HepG2 (cell line): ENCODE results near the gene BRCA1. TPM values are rescaled to one million over a fixed set of nuclear protein-coding genes. Genes with fewer than 3 reads are reported as not detected.
A peak's percentile ranks its signal among the peaks of the same experiment; 100 is the strongest.

Experiments
- CENPT ChIP-seq: sonication (generic); formaldehyde crosslinking; IDR thresholded peaks from 2 replicates; pipeline ENCODE4 v1.8.0; 2022; ENCODE audit warnings: low read depth, mild to moderate bottlenecking, moderate library complexity, missing genetic modification reagents
- ELF3 ChIP-seq: IDR thresholded peaks from 2 replicates; pipeline ENCODE4 v1.6.1; 2016; ENCODE audit warnings: missing genetic modification reagents, missing compliant biosample characterization
- EP300 ChIP-seq, 3 experiments: sonication (generic) in 1 of 3; formaldehyde crosslinking in 1 of 3; IDR thresholded peaks; 2 replicates each; pipeline versions ENCODE4 v1.5.1 to v1.6.1; 2011 to 2020; ENCODE audit warnings: low read depth in 2 of 3, low read length in 2 of 3, borderline replicate concordance in 1 of 3, improper control_type of control experiment in 1 of 3, mild to moderate bottlenecking in 1 of 3, missing genetic modification reagents in 1 of 3, moderate library complexity in 1 of 3
- NR2C2 ChIP-seq: sonication (generic); formaldehyde crosslinking; IDR thresholded peaks from 2 replicates; pipeline ENCODE4 v1.4.0; 2020; ENCODE audit warnings: missing genetic modification reagents, mild to moderate bottlenecking, moderate library complexity, borderline replicate concordance
- PBX2 ChIP-seq: IDR thresholded peaks from 2 replicates; pipeline ENCODE4 v1.6.1; 2016; ENCODE audit warnings: control low read depth
- PPARG ChIP-seq: conservative IDR thresholded peaks from 2 replicates; pipeline ENCODE4 v1.6.1; 2016; ENCODE audit warnings: missing biosample characterization, missing genetic modification reagents
- RELA ChIP-seq: sonication (generic); formaldehyde crosslinking; IDR thresholded peaks from 2 replicates; pipeline ENCODE4 v1.4.0; 2020; ENCODE audit warnings: missing genetic modification reagents
- RFXAP ChIP-seq: sonication (generic); formaldehyde crosslinking; IDR thresholded peaks from 2 replicates; pipeline ENCODE4 v1.4.0; 2020; ENCODE audit warnings: missing genetic modification reagents, borderline replicate concordance
- SP5 ChIP-seq: IDR thresholded peaks from 2 replicates; pipeline ENCODE4 v1.6.1; 2016; ENCODE audit warnings: low read depth, borderline replicate concordance
- THRA ChIP-seq: sonication (generic); formaldehyde crosslinking; IDR thresholded peaks from 2 replicates; pipeline ENCODE4 v1.4.0; 2020; ENCODE audit warnings: missing genetic modification reagents, borderline replicate concordance
- YEATS4 ChIP-seq: sonication (generic); formaldehyde crosslinking; IDR thresholded peaks from 2 replicates; pipeline ENCODE4 v1.4.0; 2020; ENCODE audit warnings: missing genetic modification reagents, borderline replicate concordance
- ZBTB20 ChIP-seq: sonication (generic); formaldehyde crosslinking; IDR thresholded peaks from 2 replicates; pipeline ENCODE4 v1.8.1; 2023; ENCODE audit warnings: missing genetic modification reagents, low read depth, mild to moderate bottlenecking, borderline replicate concordance
- ZFP90 ChIP-seq: sonication (generic); formaldehyde crosslinking; IDR thresholded peaks from 2 replicates; pipeline ENCODE4 v1.8.0; 2022; ENCODE audit warnings: missing genetic modification reagents, mild to moderate bottlenecking, inconsistent platforms, borderline replicate concordance
- ZNF18 ChIP-seq: sonication (generic); formaldehyde crosslinking; IDR thresholded peaks from 2 replicates; pipeline ENCODE4 v1.8.0; 2022; ENCODE audit warnings: mild to moderate bottlenecking, missing genetic modification reagents; ENCODE audit not compliant: insufficient replicate concordance
- ZNF614 ChIP-seq: IDR thresholded peaks from 2 replicates; pipeline ENCODE4 v1.6.1; 2018; ENCODE audit warnings: missing biosample characterization, missing genetic modification reagents, inconsistent platforms, borderline replicate concordance
- ZNF792 ChIP-seq: IDR thresholded peaks from 2 replicates; pipeline ENCODE4 v1.6.1; 2016
- polyA plus RNA-seq, 8 experiments: library from polyadenylated mRNA; depleted of rRNA in 3 of 8; stranded (reverse) in 7 of 8; unstranded in 1 of 8; fragments of >200 nt; fragmentation: Illumina TruSeq in 4 of 8; extraction: Trizol in 4 of 8; gene quantifications; 2 replicates each; pipeline versions ENCODE4 v1.2.1 to v1.2.3, GENCODE V29; 2011 to 2016; ENCODE audit warnings: low read depth in 4 of 8, missing spikeins in 1 of 8, mixed read lengths in 1 of 8; ENCODE audit not compliant: insufficient read depth in 1 of 8
- total RNA-seq, 5 experiments: library from RNA; depleted of rRNA; stranded (reverse); fragments of >200 nt; fragmentation: Illumina TruSeq; extraction: Trizol; gene quantifications; 2 replicates each; pipeline ENCODE4 v1.2.3, GENCODE V29; 2016; ENCODE audit warnings: low read depth in 1 of 5
- TF ChIP-seq, protein P1 (sequence below): sonication (generic); formaldehyde crosslinking; IDR thresholded peaks from 2 replicates; pipeline ENCODE4 v1.5.0; 2020; ENCODE audit warnings: missing genetic modification reagents
- TF ChIP-seq, protein P2 (sequence below): sonication (generic); formaldehyde crosslinking; IDR thresholded peaks from 2 replicates; pipeline ENCODE4 v1.4.0; 2020; ENCODE audit warnings: missing genetic modification reagents, borderline replicate concordance
- TF ChIP-seq, protein P3 (sequence below): sonication (generic); formaldehyde crosslinking; IDR thresholded peaks from 2 replicates; pipeline ENCODE4 v1.8.0; 2022; ENCODE audit warnings: mild to moderate bottlenecking, missing genetic modification reagents, moderate library complexity

BRCA1 gene
- total and polyA plus RNA-seq, 2 of the 13 experiments (the other 11 are each of a cell fraction or from before 2014, with no cell fraction given): 13.3 to 37.5 TPM

- peak; percentile 28 for TF ChIP-seq ZNF18 (CRISPR knock-in tag)
- peak; percentile 54; the same call in 1 of the 2 replicates for TF ChIP-seq ELF3 (CRISPR knock-in tag)
- 0 out of 2 replicates have a peak, but pooled peaks have one; percentile 2 for TF ChIP-seq ZFP90 (CRISPR knock-in tag)
- peak; percentile 61 for TF ChIP-seq RFXAP (CRISPR knock-in tag)
- peak in 1 of 2 experiments; percentile 21; a peak in 2 of 4 replicates for TF ChIP-seq EP300 (IDR thresholded peaks at IDR 0.05; ENCODE audit: low read depth in 2 of 2, low read length in 2 of 2)
- no peak for TF ChIP-seq EP300 (CRISPR knock-in tag; IDR thresholded peaks at IDR 0.05; ENCODE audit: borderline replicate concordance)
- TF ChIP-seq, protein P1, sequence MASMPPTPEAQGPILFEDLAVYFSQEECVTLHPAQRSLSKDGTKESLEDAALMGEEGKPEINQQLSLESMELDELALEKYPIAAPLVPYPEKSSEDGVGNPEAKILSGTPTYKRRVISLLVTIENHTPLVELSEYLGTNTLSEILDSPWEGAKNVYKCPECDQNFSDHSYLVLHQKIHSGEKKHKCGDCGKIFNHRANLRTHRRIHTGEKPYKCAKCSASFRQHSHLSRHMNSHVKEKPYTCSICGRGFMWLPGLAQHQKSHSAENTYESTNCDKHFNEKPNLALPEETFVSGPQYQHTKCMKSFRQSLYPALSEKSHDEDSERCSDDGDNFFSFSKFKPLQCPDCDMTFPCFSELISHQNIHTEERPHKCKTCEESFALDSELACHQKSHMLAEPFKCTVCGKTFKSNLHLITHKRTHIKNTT (CRISPR knock-in tag): no peak
- TF ChIP-seq THRA (CRISPR knock-in tag): no peak
- peak; percentile 65 for TF ChIP-seq NR2C2 (CRISPR knock-in tag)
- peak; percentile 51 for TF ChIP-seq PPARG (CRISPR knock-in tag)
- TF ChIP-seq, protein P2, sequence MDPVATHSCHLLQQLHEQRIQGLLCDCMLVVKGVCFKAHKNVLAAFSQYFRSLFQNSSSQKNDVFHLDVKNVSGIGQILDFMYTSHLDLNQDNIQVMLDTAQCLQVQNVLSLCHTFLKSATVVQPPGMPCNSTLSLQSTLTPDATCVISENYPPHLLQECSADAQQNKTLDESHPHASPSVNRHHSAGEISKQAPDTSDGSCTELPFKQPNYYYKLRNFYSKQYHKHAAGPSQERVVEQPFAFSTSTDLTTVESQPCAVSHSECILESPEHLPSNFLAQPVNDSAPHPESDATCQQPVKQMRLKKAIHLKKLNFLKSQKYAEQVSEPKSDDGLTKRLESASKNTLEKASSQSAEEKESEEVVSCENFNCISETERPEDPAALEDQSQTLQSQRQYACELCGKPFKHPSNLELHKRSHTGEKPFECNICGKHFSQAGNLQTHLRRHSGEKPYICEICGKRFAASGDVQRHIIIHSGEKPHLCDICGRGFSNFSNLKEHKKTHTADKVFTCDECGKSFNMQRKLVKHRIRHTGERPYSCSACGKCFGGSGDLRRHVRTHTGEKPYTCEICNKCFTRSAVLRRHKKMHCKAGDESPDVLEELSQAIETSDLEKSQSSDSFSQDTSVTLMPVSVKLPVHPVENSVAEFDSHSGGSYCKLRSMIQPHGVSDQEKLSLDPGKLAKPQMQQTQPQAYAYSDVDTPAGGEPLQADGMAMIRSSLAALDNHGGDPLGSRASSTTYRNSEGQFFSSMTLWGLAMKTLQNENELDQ (CRISPR knock-in tag): no peak
- no peak for TF ChIP-seq PBX2 (CRISPR knock-in tag)
- TF ChIP-seq ZNF792 (CRISPR knock-in tag): no peak
- TF ChIP-seq CENPT (CRISPR knock-in tag): no peak
- no peak; the same call in 1 of the 2 replicates for TF ChIP-seq ZBTB20 (CRISPR knock-in tag)
- TF ChIP-seq, protein P3, sequence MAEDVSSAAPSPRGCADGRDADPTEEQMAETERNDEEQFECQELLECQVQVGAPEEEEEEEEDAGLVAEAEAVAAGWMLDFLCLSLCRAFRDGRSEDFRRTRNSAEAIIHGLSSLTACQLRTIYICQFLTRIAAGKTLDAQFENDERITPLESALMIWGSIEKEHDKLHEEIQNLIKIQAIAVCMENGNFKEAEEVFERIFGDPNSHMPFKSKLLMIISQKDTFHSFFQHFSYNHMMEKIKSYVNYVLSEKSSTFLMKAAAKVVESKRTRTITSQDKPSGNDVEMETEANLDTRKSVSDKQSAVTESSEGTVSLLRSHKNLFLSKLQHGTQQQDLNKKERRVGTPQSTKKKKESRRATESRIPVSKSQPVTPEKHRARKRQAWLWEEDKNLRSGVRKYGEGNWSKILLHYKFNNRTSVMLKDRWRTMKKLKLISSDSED: no peak
- TF ChIP-seq SP5 (CRISPR knock-in tag): 0 out of 2 replicates have a peak, but pooled peaks have one; percentile 46
- 0 out of 2 replicates have a peak, but pooled peaks have one; percentile 18 for TF ChIP-seq YEATS4 (CRISPR knock-in tag)
- no peak for TF ChIP-seq RELA (CRISPR knock-in tag)
- TF ChIP-seq ZNF614 (CRISPR knock-in tag): 0 out of 2 replicates have a peak, but pooled peaks have one; percentile 7
Observed at GRCh38 chr17:43170140-43170765, 45.1 kb upstream of the BRCA1 start (continued).
